Dermis blood vessel endothelial cell (primary cell): ENCODE results near the gene MTHFSD. TPM values are rescaled to one million over a fixed set of nuclear protein-coding genes. Genes with fewer than 3 reads are reported as not detected.

Experiments
- DNase-seq: peaks from one replicate; pipeline ENCODE4 v3.0.0; 2010
- total RNA-seq: library from RNA; depleted of rRNA; stranded (reverse); fragments of >200 nt; gene quantifications from 2 replicates; pipeline ENCODE4 v1.2.3, GENCODE V29; 2014

The MTHFSD gene
- total RNA-seq, 1 donor from 2014 or later = 14.5 TPM

DNA sequence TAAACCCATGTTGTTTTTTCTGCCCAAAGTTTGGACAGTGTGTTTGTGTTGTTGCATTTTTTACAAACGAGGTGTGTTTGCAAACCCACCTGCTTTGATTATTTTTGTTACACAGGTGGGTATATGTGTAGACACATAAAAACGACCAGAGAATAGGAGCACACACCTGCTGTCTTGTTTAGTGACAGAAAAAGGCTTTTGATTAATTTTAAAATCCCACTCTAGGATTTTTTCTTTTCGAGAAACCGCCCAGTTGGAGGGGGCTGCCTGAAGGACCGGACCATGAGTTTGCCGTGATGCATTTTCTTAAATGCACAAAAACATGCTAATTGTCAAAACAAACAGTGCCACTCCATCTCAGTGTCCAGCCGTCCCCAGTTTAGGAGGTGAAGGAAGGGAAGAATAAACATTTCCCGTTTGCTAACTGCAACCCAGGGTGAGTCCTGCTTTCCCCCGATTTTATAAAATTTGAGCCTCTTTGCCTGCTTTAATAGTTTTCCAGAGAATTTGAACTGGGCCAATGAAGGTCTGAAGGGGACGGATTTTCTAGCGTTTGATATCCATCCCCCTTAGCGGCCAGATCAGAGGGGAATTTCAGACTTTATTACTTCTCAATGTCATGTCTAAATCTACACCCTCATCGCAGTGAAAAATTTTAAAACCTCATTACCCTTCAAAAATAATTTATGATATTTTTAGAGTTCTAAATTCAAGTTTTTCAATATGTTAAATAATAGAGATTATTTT is 14.8 kb upstream of the MTHFSD start:
- DNase-seq = peak; percentile 22

DNA sequence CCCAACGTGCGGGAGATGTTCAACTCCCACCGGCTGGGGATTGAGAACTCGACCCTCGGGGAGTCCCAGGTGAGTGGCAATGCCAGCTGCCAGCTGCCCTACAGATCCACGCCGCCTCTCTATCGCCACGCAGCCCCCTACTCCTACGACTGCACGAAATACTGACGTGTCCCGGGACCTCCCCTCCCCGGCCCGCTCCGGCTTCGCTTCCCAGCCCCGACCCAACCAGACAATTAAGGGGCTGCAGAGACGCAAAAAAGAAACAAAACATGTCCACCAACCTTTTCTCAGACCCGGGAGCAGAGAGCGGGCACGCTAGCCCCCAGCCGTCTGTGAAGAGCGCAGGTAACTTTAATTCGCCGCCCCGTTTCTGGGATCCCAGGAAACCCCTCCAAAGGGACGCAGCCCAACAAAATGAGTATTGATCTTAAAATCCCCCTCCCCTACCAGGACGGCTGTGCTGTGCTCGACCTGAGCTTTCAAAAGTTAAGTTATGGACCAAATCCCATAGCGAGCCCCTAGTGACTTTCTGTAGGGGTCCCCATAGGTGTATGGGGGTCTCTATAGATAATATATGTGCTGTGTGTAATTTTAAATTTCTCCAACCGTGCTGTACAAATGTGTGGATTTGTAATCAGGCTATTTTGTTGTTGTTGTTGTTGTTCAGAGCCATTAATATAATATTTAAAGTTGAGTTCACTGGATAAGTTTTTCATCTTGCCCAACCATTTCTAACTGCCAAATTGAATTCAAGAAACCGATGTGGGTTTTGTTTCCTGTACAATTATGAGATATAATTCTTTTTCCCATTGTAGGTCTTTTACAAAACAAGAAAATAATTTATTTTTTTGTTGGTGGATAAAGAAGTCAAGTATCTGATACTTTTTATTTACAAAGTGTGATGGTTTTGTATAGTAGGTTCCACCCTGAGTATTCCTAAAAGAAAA is 13.9 kb upstream of the MTHFSD start:
- DNase-seq = peak; percentile 43

DNA sequence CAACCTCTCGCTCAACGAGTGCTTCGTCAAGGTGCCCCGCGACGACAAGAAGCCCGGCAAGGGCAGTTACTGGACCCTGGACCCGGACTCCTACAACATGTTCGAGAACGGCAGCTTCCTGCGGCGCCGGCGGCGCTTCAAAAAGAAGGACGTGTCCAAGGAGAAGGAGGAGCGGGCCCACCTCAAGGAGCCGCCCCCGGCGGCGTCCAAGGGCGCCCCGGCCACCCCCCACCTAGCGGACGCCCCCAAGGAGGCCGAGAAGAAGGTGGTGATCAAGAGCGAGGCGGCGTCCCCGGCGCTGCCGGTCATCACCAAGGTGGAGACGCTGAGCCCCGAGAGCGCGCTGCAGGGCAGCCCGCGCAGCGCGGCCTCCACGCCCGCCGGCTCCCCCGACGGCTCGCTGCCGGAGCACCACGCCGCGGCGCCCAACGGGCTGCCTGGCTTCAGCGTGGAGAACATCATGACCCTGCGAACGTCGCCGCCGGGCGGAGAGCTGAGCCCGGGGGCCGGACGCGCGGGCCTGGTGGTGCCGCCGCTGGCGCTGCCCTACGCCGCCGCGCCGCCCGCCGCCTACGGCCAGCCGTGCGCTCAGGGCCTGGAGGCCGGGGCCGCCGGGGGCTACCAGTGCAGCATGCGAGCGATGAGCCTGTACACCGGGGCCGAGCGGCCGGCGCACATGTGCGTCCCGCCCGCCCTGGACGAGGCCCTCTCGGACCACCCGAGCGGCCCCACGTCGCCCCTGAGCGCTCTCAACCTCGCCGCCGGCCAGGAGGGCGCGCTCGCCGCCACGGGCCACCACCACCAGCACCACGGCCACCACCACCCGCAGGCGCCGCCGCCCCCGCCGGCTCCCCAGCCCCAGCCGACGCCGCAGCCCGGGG is 12.9 kb upstream of the MTHFSD start:
- peak; percentile 78 for DNase-seq

DNA sequence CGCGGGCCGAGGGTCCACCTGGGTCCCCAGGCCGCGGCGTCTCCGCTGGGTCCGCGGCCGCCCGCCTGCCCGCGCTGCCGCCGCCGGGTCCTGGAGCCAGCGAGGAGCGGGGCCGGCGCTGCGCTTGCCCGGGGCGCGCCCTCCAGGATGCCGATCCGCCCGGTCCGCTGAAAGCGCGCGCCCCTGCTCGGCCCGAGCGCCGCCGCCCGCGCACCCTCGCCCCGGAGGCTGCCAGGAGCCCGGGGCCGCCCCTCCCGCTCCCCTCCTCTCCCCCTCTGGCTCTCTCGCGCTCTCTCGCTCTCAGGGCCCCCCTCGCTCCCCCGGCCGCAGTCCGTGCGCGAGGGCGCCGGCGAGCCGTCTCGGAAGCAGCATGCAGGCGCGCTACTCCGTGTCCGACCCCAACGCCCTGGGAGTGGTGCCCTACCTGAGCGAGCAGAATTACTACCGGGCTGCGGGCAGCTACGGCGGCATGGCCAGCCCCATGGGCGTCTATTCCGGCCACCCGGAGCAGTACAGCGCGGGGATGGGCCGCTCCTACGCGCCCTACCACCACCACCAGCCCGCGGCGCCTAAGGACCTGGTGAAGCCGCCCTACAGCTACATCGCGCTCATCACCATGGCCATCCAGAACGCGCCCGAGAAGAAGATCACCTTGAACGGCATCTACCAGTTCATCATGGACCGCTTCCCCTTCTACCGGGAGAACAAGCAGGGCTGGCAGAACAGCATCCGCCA is 12.1 kb upstream of the MTHFSD start:
- peak; percentile 72 for DNase-seq

DNA sequence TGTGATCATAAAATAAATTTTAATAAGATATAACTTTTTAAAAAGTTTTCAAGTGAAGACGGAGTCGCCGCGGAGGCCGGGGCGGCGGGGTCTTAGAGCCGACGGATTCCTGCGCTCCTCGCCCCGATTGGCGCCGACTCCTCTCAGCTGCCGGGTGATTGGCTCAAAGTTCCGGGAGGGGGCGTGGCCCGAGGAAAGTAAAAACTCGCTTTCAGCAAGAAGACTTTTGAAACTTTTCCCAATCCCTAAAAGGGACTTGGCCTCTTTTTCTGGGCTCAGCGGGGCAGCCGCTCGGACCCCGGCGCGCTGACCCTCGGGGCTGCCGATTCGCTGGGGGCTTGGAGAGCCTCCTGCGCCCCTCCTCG is 11.5 kb upstream of the MTHFSD start, which contains the start of gene FOXC2:
FOXC2 (plus strand) TSS at position 229 of the 365 bp plus-strand sequence. CDS start 507 bp downstream, outside the sequence.
- peak; percentile 97 for DNase-seq

DNA sequence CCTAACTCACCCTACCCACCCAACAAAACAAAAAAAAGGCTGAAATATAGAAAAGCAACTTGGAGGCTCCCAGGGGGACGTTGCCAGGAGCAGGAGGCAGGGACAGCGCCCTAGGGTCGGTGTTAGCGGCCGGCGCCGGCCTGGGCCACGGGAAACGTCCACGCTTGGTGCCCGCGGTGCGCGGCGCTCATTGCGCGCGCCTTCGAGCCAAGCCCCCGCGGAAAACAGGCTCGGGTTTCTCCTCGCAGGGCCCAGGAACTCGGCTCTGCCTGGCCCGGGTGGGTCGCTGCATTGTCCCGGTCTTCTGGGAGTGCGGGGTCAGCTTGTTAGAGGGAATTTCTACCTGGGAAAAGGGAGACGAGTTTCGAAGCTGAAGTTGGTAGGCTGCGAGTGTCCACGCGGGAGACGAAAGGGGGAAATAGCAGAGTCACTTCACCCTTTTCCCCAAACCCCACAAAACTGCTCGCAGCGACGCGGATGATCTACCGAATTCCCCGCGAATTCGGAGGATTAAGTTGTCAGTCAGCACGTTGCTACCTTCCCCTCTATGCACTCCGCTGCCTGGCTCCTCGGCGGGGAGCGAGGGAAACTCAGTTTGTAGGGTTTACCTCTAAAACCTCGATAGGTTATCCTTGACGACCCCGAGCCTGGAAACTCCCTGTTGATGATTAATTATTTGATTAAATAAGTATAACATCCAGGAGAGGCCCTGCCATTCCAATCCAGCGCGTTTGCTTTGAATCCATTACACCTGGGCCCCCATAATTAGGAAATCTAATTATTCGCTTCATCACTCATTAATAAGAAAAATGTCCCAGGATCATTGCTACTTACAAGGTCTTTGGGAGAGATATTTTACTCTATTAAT is 10.8 kb upstream of the MTHFSD start:
- DNase-seq = peak; percentile 61

DNA sequence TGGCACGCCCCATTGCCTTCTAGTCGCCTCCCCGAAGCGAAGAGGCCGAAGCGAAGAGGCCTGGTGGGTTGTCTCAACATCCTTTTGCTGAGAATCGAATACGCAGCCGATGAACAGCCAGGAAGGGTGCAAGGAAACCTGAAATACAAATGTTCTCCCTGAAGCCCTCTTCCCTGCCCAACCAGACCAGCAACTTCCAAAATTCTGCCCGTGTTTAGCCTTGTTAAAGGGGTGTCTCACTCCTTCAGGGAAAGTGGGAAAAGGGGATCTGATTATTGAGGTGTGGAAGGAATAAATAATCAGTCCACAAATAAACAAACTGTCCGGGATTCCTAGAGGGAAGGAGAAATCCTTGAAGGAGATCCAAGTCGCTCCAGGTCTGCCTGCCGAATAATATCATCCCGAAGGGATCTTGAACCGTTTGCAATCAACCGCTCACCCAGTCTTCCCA is 10.2 kb upstream of the MTHFSD start:
- DNase-seq = peak; percentile 48

DNA sequence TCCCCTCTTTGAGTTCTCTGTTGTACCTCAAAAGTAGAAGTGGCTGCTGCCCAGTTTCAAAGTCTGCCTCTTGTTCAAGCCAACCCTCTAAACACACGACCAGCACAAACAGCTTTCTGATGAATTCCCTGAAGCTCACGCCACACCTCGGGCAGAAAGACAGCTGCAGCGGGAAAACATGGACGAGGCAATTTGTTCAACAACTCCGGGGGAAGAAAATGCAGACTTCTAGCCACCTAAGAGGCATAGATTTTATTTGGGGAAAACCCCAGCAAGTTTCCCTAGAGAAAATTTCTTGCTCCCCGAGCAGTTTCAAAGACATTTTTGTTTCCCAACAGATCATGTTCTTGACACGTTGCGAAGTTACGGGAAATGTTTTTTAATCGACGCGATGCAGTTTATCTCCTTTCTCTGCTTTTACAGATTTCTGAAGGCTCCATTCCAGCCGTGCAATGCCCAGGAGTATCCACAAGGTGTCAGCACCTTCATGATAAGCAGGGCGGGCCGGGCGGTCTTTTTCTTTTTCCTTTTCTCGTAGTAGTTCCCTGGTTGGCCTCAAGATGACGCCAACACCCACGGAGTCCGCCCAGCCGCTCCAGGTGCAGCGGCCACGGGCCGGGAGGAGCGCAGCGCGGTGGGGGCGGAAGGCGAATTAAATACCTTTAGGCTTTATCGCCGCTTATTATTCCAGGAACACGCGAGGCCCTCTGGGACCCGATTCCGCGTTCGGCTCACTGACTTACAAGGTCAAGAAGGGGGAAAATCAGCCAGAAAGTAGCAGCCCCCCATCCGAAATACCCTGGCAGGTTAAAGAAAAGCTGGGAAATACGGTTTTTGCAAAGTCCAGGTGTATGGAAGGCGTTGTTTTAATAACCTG is 8.7 kb upstream of the MTHFSD start:
- peak; percentile 94 for DNase-seq

DNA sequence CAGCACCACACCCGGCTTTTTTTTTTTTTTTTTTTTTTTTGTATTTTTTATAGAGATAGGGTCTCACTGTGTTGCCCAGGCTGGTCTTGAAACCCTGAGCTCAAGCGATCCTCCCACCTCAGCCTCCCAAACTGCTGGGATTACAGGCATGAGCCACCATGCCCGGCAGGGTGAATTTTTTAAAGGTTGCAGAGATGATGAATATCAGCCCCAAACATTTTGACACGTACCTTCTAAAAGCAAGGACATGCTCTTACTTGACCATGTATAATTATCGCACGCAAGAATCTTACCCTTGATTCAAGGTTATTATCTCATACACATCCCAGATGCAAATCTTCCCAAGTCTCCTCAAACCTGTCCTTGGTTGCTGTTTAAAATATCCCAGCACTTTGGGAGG is 7.3 kb upstream of the MTHFSD start:
- no peak for DNase-seq

DNA sequence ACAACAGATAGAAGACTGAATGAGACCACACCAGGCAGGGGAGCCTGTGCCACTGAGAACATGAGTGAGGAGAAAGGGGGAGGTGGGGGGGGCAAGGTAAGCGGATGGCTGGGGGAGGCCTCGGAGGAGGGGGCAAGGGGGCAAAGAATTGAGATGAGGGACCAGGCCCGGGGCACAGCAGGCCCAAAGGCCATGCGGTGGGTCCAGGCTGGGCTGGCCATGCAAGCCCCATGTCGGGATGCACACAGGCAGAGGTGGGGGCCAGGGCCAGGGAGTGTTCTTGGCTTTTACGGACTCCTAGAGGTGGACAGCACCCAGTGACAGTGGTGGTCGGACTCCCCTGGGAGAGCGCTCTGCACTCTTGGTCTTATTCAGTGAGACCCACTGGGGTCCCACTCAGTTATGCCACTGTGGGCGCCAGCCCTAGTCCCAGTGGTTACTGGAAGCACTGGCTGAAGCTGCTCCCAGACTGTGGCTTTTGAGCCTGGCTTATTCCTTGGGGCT is 4.8 kb upstream of the MTHFSD start:
- DNase-seq = no peak

DNA sequence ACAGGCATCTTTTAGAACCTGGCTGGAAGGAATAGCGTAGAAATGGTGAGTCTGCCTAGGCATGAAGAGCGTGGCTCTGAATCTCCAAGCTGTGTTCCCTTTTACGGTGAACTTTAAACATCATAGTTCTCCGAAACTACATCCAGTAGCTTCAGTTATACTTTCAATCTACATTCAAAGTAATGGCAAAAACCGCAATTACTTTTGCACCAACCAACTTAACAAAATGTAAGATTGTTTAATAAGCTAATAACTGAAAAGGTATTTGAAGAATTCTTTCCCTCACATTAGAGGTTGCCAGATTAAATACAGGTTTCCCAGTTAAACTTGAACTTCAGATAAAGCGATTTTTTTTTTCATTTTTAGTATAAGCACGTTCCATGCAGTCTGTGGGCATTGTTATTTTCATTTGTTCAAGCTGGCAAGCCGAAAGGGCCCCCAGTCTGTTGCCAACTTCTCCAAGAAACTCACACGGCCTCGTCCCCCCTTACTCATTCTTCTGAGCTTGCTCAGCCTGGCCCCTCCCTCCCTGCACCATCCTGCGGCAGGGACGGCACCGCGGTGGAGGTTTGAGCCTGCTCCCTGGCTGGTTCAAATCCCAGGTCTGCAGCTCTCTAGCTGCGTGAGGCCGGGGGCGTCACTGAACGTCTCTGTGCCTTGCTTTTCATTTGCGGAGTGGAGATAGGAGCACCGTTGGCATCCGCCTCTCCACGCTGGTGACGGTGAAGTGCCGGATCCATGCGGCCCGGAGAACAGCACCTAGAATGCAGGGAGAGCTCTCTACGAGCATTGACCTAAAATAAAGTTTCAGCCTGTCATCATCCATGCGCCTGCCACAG is 3.5 kb upstream of the MTHFSD start:
- DNase-seq = no peak

DNA sequence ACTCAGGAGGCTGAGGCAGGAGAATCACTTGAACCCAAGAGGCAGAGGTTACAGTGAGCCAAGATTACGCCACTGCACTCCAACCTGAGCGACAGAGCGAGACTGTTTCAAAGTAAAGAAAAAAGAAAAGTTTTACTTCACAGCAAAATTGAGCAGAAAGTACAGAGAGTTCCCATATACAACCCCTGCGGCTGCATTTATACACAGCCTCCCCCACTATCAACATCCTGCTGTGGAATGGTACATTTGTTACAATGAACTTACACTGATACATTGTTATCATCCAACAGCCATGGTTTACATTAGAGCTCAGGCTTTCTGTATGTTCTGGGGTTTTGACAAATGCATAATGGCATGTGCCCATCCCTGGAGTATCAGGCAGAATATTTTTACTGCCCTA is 2.6 kb upstream of the MTHFSD start:
- DNase-seq = no peak

DNA sequence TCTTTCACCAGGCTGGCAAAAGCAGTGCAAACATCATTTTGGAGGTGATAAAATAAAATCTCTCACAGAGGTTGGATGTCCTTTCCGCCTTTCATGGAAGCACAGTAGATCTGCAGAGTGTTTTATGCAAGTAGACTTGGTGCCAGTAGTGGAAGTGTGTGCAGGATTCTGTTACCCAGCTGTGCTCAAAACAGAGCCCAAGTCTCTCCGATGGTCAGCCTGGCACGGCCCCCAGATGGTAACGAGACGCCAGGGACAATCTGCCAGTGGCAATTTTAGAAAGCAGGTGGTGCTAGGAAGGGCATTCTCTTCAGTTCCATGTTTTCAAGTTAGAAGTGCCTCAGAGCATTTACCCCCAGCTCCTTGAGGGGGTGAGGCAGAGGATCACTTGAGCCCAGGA is 1.5 kb upstream of the MTHFSD start:
- no peak for DNase-seq

DNA sequence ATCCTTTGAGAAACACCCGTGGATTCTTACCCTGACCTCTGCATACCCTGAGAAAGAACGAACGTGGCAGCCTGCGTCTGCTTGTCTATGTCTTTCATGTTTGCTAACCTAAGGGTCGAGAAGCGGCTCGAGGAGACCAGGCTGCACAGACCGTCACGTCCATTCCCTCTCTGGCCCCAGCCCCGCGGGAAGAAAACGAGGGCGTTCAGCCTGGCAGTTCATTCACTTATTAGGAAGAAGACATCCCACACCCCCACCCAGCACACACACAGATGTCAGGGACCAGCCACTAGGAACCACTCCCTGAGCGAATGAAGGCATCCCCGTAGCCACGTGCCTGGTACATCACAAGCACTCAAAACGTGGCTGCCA is 655 bp upstream of the MTHFSD start:
- no peak for DNase-seq

DNA sequence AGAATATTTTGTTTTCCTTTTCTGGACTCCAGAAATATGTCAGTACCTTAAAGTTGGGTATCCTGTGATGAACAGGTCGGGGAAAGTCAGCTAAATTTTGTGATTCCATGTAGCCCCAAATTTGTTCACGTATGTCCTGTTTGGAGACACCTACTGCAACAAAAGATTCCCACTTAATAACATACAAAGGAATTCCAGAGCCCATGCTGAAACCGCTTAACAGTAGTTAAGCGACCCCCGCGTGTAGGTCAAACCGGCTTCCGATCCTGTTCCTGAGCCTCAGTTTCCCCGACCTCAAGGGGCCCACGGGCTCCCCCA is 477 bp downstream of the MTHFSD start:
- peak; percentile 18 for DNase-seq

DNA sequence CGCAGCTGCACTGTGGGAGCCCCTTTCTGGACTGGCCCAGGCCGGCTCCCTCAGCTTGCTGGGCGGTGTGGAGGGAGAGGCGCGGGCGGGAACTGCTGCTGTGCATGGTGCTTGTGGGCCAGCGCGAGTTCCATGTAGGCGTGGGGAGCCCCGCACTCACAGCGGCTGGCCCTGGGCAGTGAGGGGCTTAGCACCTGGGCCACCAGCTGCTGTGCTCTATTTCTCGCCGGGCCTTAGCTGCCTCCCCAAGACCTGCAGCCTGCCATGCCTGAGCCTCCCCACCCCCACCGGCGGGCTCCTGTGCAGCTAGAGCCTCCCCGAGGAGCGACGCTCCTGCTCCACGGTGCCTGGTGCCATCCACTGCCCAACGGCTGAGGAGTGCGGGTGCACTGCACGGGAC is 1.7 kb downstream of the MTHFSD start:
- DNase-seq = no peak

DNA sequence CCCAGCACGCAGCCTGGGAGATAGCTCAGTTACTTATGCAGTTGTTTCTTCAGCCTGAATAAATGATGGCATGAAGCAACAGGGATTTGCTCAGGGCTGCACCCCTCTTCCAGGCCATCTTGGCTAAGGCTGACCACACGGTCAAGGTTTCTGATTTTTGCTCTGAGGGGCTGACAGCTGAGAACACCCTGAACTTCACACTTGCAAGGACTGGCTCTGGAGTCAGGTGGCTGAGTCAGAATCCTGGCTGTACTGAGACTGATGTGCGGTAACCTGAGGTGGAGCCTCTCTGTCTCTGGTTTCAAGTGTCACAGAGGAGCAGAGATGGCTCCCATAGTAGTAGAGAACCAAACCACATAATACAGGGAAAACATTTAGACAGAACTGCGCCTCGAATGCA is 4.8 kb downstream of the MTHFSD start:
- no peak for DNase-seq

DNA sequence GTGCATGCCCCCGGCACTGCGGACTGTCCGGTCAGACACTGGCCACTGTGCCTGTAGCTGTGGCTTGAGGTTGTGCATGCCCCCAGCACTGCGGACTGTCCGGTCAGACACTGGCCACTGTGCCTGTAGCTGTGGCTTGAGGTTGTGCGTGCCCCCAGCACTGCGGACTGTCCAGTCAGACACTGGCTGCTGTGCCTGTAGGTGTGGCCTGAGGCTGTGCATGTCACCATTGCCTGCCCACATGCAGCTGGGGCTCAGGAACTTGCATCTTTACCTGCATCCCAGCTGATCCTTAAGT is 5.2 kb downstream of the MTHFSD start:
- no peak for DNase-seq
